NCI-H2029 treated with DMSO at 0.1 percent for 48 hours (cell line): Measurements from ENCODE around the gene FAM174C.
"Not testable (repeated sequence)": the region's sequence is repeated elsewhere in the genome, so short reads cannot be mapped to it uniquely, and the experiment has no call there.

Source experiments
- DNase-seq: peaks from one replicate; lab custom pipeline; 2025; lab: John Stamatoyannopoulos, UW

FAM174C gene

DNA sequence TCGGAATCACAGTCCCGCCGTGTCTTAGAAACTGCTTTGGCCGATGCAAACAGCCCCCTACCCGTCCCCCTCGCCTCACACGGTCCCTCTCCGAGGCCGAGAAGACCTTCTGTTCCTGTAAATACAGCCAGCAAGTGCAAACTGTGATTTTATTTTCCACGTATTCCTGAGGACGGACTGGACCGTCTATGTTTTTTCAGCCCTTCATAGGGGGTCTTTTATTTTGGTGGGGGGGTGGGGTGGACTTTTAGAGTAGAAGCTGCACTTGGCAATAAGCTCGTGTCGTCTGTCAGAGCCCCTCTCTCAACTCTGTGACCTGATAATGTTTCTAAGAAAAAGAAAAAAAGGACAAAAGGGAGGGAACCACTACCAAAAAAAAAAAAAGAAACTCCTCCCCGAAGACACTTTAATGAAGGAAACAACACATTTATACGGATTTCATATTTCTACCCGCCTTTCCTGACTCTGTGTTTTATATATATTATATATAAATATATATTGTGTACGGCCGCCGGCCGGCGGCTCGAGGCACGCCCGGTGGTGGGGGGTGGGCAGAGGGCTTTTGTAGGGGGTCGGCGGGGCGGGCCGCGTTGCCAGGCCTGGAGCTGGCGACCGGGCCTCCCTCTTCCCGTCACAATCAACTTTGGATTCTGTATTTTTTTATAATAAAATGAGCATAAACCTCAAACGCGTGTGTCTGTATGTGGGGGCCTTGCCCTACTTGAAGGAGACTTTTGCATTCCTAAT is 25.6 kb downstream of the FAM174C start:
- no peak for DNase-seq

DNA sequence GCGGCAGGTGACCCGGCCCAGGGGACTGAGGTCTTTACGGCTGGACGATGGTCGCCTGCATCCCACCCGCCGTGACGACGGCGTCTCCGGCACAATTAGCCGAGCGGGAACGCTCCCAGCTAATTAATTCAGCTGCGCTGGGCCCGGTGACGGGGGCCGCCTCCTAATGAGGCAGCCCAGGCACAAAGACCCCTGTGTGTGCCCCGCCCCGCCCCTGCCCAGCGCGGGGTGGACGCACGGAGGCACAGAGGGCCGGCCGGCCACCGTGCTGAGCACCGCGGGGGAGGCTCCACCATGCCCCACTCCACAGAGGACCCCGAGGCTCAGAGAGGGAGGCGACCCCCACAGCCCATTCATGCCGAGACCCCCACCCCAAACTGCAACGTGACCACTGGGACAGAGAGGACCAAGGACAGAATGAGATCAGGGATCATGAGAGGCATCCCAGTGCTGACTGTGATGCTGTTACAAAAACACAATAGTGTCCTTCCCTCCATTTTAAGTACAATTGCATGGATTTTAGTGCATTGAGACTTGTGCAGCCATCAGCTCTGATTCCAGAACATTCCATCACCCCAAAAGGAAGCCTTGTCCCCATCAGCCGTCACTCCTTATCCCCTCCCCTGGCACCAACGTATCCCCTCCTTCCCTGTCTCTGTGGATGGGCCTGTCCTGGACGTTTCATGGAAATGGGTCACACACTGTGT is 27.4 kb downstream of the FAM174C start:
- no peak for DNase-seq

DNA sequence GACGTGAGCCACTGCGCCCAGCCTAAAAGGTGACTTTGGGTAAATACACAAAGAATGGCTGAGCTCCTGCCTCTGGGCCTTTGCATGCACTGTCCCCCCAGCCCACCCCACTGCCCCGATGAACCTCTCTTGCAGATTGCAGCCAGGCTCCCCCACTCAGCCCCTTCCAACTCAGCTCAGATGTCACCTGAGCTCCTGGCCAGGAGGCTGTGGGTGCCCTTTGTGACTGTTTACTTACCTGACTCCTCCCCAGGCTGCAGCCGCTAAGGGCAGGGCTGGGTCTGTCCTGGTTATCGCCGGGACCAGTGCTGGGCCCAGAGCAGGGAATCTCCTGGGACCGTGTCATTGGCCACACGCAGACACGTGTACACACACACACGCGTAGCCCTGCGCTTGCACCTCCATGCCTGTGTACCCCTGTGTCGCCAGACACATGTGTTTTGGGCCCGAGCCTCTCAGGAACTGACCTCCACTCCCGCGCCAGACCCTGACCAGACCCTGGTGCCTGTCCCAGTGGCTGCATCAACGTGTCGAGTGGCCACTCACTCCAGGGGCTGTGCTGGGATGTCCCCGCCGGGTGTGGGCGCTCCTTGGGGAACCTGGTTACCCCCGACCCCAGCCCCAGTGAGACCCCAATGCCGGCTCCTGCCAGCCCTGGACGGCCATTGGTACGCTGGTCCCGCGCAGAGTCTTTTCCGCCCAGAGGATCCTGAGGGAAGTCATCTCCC is 29.0 kb downstream of the FAM174C start:
- no peak for DNase-seq

DNA sequence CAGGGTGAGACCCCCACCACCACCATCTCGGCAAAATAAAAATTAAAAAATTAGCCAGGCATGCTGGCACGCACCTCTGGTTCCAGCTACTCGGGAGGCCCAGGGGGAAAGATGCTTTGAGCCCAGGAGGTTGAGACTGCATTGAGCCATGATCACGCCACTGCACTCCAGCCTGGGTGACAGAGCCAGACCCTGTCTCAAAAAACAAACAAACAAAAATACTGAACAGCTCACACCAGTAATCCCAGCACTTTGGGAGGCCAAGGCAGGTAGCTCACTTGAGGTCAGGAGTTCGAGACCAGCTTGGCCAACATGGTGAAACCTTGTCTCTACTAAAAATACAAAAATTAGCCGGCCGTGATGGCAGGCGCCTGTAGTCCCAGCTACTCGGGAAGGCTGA is 30.0 kb downstream of the FAM174C start:
- DNase-seq = not testable (repeated sequence)

DNA sequence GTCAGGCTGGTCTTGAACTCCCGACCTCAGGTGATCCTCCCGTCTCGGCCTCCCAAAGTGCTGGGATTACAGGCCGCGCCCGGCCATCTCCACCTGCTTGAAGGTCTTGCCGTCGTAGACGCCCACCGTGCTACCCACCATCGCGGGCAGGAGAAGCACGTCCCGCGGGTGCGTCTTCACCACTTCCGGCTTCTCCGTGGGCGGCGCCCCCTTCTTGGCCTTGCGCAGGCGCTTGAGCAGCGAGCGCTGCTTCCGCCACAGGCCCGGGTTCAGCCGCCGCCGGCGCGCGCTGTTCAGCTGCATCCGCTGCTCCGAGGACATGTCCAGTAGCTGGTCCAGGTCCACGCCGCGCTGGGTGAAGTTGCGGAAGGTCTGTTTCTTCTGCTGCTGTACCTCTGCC is 32.0 kb downstream of the FAM174C start:
- DNase-seq = no peak

DNA sequence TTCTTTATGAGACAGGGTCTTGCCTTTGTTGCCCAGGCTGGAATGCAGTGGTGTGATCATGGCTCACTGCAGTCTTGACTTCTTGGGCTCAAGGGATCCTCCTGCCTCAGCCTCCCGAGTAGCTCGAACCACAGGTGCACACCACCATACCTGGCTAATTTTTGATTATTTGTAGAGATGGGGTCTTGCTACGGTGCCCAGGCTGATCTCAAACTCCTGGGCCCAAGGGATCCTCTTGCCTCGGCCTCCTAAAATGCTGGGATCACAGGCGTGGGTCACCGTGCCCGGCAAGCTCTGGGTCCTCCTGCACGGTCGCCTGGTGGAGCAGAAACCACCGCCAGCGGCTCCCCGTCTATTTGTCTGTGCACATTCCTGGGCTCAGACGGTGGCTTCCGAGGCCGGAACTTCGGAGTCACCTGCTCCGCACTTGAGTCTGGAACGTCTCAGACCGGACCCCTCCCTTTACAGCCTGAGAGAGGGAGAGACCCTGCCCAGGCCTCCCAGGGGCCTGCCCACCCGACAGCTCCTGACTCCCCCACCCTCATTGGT is 32.5 kb downstream of the FAM174C start:
- DNase-seq = no peak

DNA sequence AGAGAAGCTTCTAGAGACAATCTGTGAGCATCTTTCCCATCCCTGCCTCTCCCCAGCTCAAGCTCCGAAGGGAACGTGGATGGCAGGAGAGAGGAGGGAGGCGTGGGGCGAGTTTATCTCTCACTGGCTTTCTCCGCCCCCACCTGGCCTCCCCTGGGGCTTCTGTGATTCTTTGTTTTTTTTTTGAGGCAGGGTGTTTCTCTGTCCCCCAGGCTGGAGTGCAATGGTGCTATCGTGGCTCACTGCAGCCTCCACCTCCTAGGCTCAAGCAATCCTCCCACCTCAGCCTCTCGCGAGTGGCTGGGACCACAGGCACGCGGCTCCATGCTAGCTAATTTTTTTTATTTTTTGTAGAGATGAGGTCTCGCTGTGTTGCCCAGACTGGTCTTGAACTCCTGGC is 33.4 kb downstream of the FAM174C start:
- DNase-seq = no peak

DNA sequence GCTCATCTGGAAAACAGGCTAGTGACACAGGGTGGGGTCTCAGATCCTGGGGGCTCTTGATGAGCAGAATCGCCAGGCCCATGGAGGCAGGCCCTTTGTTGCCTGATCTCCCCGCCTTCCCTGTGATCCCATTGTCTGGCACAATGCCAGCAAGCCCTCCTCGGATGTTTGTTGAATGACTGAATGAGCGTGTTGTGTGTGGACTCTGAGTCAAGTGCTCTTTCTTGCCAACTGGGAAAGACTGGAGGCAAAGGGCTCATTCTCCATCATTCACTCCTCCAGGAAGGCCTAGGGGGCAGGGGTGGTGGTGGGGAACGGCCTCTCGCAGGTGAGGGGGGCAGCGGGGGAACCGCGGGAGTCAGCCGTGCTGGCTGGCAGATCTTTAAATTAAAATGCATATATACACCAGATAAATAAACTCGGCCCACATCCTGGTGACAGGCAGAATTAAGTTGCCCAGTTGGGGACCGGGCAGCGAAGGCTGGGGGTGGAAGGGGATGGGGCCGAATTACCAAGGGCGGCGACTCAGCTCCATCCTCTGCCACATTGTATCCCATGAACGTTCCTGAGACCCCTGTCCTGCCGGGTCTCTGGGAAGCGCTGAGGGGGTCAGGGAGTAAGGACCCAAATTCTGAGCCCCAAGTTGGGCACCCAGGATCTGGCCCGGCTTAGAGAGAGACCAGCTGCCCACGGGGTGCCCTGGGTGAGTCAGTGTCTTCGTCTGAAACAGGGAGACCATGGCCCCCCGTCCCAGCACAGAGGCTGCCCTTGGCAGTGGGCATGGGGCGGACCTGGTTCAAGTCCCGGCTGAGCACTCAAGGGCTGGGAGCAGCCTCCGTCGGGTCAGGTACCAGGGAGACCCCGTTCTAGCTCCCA is 34.9 kb downstream of the FAM174C start:
- no peak for DNase-seq

DNA sequence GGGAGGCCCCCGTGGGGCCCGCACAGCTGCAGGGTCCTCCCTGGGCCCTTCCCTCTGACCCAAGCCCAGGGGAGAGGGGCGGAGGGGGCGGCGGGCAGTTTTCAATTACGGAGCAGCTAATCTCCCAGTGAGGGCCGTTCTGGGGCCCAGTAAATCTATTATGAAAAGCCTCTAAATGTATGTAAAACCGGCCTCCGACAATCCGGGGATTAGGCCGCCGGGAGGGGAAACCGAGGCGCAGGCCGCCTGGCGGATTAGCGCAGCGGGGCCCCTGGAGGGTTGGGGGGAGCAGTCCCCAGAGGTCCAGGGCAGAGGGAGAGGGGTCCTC is 35.5 kb downstream of the FAM174C start:
- no peak for DNase-seq

DNA sequence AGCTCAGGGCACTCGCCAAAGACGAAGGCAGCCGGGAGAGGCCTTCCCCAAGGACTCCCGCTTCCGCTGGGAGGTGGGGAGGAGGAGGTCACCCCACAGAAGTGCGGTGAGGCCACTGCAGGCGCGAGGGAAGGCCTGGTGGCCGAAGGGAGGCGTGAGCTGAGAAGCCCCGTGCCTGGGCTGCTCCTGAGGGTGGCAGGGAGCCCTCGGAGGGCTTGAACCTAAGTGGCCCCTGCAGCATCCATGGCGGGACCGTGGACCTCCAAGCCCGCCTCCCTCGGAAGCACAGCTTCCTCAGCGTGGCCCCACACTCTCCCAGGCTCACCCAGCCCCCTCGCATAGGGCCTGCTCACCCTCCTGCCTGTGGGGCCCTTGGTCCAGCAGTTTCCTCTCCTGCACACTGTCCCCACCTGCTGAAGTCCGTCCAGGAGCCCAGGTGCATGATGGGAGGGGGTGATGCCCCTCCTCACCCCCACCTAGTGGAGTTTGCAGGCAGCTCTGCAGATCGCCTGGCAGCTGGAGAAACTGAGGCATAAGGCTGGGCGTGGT is 36.3 kb downstream of the FAM174C start:
- no peak for DNase-seq

DNA sequence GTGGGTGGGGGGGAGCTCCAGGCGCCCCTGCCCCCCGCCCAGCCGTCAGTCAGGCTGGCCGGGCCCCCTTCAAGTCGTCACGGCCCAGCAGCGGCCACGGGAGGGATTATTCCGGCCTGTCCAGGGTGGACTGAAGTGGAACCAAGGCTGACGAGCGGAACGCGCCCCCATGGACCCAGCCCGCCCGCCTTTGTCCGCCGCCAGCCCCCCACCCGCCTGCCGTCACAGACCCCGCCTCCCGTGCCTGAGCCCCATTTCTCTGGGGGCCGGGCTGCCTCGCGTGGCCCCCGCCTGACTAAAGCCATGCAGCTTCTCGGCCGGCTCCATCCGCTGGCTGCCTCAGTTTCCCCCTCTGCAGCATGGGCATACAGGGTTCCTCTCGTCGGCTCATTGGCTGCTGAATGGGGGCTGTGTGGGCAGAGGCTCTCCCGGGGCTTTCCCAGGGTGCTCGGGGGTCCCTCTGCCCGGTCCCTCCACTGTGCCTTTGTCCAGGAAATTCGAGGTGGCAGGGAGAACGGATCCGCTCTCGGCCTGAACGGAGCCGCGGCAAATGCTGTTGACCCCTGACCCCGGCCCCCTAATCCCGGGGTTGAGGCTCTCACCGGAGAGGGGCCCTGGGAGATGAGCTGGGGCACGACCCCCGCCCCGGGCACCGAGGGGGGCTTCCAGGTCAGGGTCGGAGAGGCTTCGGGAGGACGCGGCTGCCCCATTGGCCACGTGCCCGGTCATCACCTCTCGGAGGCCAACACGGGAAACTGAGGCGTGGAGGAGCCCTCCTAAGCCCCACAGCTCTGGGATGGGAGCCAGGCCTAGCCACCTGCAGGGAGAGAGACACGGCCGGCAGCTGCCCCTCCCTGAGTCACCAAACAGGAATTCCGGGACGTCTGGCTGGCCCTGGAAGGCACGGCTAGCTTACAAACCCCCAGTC is 37.7 kb downstream of the FAM174C start:
- no peak for DNase-seq

DNA sequence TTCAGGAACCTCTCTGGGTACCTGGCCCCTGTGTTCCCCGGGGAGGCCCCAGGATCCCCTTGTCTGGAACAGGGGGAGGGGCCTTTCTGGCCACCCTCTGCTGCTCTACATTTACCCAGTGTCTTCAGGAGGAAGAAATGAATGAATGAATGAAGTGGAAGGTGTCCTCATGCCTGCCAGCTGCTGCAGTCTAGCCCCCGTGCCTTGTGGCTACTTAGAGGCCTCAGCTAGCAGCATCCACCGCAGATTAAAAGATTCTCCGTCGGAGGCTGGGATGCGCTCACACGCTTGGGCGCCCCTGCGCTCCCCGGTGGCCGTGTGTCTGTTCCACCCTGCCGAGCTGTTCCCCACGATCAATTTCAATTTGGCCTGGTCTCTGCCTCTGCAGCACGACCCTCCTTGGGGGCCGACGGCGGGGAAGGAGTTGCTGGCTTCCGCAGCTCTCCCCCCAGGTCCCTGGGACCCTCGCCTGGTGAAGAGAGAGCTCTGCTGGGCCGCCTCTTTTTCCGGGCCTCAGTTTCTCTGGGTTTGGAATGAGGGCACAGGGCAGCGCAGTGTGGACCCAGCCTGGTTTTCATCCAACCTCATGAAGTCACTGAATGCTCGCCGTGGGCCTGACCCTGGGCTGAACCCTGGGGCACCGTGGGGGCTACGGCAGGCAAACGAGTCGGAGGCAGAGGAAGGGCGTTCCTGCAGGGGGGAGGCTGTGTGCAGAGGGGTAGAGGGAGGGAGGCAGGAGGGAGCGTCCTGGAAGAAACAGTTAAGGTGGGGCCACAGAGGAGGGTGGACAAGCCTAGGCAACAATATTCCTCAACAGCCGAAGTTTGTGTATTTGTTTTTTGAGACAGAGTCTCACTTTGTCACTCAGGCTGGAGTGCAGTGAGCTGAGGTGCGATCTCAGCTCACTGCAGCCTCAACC is 38.6 kb downstream of the FAM174C start:
- DNase-seq = no peak

DNA sequence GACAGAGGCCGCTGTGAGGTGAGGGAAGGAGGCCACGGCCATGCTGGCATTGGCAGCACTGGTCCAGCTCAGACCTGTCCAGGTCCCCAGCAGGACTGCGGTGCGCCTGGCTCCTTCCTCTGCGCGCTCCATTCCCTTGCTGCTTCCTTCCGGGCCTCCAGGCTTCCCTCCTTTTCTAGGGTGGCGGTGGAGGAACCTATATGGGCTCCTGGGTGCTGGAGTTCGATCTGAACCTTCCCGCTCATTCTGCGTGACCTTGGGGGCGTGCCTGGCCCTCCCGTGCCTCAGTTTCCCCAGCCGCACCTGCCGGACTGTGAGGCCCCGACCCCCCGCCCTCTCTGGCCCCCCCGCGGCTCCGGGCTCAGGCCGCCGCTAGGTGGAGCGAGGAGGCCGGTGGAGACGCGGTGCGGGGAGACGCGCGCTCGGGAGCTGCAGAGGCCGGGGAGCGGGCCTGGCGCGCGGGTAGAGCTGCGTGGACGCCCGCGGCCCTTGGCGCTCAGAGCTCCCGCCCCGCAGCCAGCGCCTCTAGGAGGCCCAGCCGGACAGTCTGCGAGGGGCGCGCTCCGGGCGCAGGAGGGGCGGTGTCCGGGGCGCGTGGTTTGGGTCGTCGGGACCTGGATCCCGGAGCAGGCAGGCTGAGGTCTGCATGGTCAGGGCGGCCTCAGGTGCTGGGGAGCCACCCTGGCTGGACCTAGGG is 40.3 kb downstream of the FAM174C start:
- no peak for DNase-seq

DNA sequence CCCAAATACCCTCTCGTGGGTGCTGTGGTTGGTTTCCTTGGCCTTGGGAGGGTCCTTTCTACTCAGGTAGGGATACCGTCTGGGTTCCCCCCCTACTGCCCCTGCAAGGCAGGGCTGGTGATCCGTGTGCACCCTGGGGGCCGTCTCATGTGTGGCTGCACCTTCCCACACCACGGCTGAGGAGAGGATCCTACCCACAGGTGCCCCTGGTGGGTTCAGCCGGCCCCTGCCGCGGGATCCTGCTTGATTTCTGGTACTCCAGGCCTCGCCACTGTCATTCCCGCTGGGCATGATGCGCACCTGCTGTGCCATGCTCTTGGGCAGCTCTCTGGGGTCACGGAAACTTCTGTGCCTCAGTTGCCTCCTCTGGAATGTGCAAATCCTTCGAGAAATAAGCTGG is 41.1 kb downstream of the FAM174C start:
- DNase-seq = no peak

DNA sequence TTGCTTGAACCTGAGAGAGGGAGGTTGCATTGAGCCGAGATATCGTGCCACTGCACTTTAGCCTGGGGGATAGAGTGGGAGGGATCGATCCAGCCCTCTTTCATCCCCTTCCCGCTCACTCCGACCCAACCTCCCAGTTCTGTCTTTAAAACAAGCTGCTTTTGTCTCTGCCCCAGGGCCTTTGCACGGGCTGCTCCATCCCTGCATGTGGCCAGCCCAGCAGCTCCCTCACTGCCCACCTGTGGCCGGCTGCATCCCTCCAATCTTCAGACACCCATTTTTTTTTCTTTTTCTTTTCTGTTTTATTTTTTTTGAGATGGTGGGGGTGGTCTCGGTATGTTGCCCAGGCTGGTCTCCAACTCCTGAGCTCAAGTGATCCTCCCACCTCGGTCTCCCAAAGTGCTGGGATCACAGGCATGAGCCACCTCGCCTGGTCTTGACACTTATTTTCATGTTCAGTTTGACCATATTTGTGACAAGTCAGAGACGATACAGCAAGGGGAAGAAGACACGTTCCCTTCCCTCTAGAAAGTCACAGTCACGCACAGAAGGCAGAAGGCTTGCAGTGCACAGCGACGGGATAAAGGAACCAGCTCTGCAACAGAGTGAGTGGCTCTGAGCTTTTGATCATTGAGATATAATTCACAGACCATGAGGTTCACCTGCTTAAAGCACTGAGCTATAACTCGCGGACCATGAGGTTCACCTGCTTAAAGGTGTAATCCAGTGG is 42.1 kb downstream of the FAM174C start:
- DNase-seq = no peak

DNA sequence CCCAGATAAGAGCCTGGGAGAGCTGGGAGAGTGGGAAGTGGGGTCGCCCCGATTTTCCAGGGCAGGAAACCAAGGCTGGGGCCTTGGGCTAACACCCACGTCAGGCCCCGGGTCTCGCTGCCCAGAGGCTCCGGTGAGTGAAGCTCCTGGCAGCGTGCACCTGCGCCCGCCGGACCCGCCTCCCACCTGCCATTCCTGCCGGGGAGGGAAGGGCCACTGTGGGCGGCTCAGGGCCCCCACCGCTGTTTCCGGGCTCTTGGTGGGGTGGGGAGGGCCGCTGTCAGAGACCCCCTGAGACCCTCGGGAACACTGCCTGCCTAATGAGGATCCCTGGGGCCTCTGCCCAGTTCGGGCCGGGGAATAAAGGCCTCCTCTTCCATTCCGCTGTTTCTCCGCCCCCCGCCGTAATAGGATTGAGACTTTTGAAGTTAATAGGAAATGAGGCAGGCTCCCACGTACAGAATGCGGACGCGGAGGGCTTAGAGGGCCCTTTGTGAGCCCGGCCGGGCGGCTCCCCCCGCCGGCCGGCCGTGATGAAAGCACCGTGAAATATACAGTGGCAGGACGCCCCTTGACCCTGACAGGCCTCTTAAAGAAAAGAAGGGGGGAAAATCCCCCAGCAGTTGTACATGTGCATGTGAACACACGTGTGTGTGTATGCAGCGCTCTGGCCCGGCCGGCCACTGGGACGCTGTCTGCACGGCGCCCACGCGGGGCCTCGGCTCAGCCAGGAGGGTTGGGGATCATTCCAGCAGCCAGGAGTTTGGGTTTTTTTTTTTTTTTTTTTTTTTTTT is 43.5 kb downstream of the FAM174C start:
- DNase-seq = no peak

DNA sequence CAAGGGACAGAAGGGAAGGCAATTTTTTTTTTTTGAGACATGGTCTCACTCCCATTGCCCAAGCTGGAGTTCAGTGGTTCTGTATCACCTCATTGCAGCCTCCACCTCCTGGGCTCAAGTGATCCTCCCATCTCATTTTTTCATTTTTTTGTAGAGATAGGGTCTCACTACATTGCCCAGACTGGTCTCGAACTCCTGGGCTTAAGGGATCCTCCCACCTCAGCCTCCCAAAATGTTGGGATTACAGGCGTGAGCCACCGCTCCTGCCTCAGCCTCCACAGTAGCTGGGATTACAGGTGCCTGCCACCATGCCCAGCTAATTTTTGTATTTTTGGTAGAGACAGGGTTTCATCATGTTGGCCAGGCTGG is 44.9 kb downstream of the FAM174C start:
- not testable (repeated sequence) for DNase-seq
